ENCODE results near the gene VMO1.

GRCh38 chr17:4740025-4740351, 46.2 kb downstream of the VMO1 start:
- TF ChIP-seq POLR2A (IDR thresholded peaks at IDR 0.05), result no peak
- no peak for TF ChIP-seq CTCF (IDR thresholded peaks at IDR 0.05 in 4 of 5, conservative IDR thresholded peaks at IDR 0.05 in 1 of 5)
